IMR-90 (cell line): Measurements from ENCODE around the gene PSMG4. TPM values are rescaled to one million over a fixed set of nuclear protein-coding genes. Genes with fewer than 3 reads are reported as not detected.

Experiments used
- ATAC-seq: fragments of 200-7000 bp; cut with Tn5 transposase; 2 replicates; pipeline ENCODE4 v1.9.1; 2020; ENCODE audit warnings: low read depth, mild to moderate bottlenecking, moderate library complexity
- BruUV-seq: library from RNA; stranded (reverse); fragments of 400-500 nt; replicated peaks from 2 replicates; lab custom pipeline; 2021; lab: Mats Ljungman, UMichigan
- CTCF ChIA-PET: fragments of 300-600 bp; formaldehyde crosslinking; extraction: SDS; loops from one replicate; lab custom pipeline; 2021; ENCODE audit warnings: antibody characterized with exemption; lab: Yijun Ruan, JAX
- POLR2A ChIA-PET: fragments of 300-600 bp; sonication (Branson Sonifier 250); formaldehyde crosslinking; loops from one replicate; lab custom pipeline; 2022; ENCODE audit warnings: antibody characterized with exemption; ENCODE audit not compliant: unreplicated experiment; lab: Charles Lee
- DNase-seq: peaks from one replicate; pipeline ENCODE4 v3.0.0; 2013
- H2AFZ ChIP-seq: replicated peaks from 2 replicates; pipeline ENCODE3; 2013; ENCODE audit warnings: low read length, mild to moderate bottlenecking; ENCODE audit not compliant: poor library complexity
- H2AK5ac ChIP-seq: 2 replicates; pipeline ENCODE4 v1.6.1; 2013; ENCODE audit warnings: low read depth, low read length, inconsistent platforms
- H2AK9ac ChIP-seq: replicated peaks from 2 replicates; pipeline ENCODE3; 2013; ENCODE audit warnings: mild to moderate bottlenecking, low read depth, low read length, moderate library complexity; ENCODE audit not compliant: poor library complexity
- H2BK120ac ChIP-seq: 2 replicates; pipeline ENCODE4 v1.6.1; 2013; ENCODE audit warnings: low read depth, low read length, inconsistent platforms
- H2BK15ac ChIP-seq: 3 replicates; pipeline ENCODE4 v1.6.1; 2013; ENCODE audit warnings: low read depth, low read length, inconsistent platforms
- H2BK20ac ChIP-seq: 2 replicates; pipeline ENCODE4 v1.6.1; 2013; ENCODE audit warnings: low read depth, mild to moderate bottlenecking, inconsistent platforms, low read length, moderate library complexity
- H2BK5ac ChIP-seq: 2 replicates; pipeline ENCODE4 v1.6.1; 2013; ENCODE audit warnings: mild to moderate bottlenecking, low read depth, low read length, inconsistent platforms; ENCODE audit not compliant: poor library complexity, severe bottlenecking
- H3K14ac ChIP-seq: replicated peaks from 2 replicates; pipeline ENCODE4 v1.6.1; 2013; ENCODE audit warnings: low read depth, low read length, inconsistent platforms
- H3K18ac ChIP-seq: 2 replicates; pipeline ENCODE4 v1.6.1; 2013; ENCODE audit warnings: low read depth, low read length, control low read depth
- H3K23ac ChIP-seq: 2 replicates; pipeline ENCODE4 v1.6.1; 2013; ENCODE audit warnings: low read depth, low read length, inconsistent platforms
- H3K27ac ChIP-seq: 2 replicates; pipeline ENCODE4 v1.5.1; 2013; ENCODE audit warnings: mild to moderate bottlenecking, control low read depth, low read length; ENCODE audit not compliant: insufficient read depth
- H3K27me3 ChIP-seq: 2 replicates; pipeline ENCODE4 v1.6.1; 2013; ENCODE audit warnings: low read length; ENCODE audit not compliant: control insufficient read depth, insufficient read depth
- H3K36me3 ChIP-seq: 2 replicates; pipeline ENCODE4 v1.6.1; 2013; ENCODE audit warnings: low read length, mixed read lengths; ENCODE audit not compliant: control insufficient read depth, insufficient read depth
- H3K4ac ChIP-seq: 2 replicates; pipeline ENCODE4 v1.6.1; 2013; ENCODE audit warnings: low read depth, low read length, inconsistent platforms
- H3K4me1 ChIP-seq: 2 replicates; pipeline ENCODE4 v1.6.1; 2013; ENCODE audit warnings: low read length, mixed read lengths; ENCODE audit not compliant: control insufficient read depth, insufficient read depth
- H3K4me2 ChIP-seq: 2 replicates; pipeline ENCODE4 v1.6.1; 2013; ENCODE audit warnings: low read depth, mild to moderate bottlenecking, control low read depth, low read length, moderate library complexity
- H3K4me3 ChIP-seq: 2 replicates; pipeline ENCODE4 v1.5.1; 2013; ENCODE audit warnings: low read depth, mild to moderate bottlenecking, control low read depth, low read length, moderate library complexity; ENCODE audit not compliant: insufficient read depth
- H3K56ac ChIP-seq: 2 replicates; pipeline ENCODE4 v1.6.1; 2013; ENCODE audit warnings: low read length, inconsistent platforms; ENCODE audit not compliant: insufficient read depth; ENCODE audit errors: extremely low read depth
- H3K79me1 ChIP-seq, 2 experiments: 2 replicates each; pipeline ENCODE4 v1.6.1; 2013; ENCODE audit warnings: low read length in 2 of 2, inconsistent platforms in 1 of 2, low read depth in 1 of 2
- H3K9ac ChIP-seq: 2 replicates; pipeline ENCODE4 v1.6.1; 2013; ENCODE audit warnings: low read depth, low read length, control low read depth
- H3K9me1 ChIP-seq: 2 replicates; pipeline ENCODE4 v1.6.1; 2013; ENCODE audit warnings: low read length, inconsistent platforms; ENCODE audit not compliant: insufficient read depth
- H3K9me3 ChIP-seq: 2 replicates; pipeline ENCODE4 v1.6.1; 2013; ENCODE audit warnings: low read length; ENCODE audit not compliant: control insufficient read depth, insufficient read depth
- H4K20me1 ChIP-seq: 2 replicates; pipeline ENCODE4 v1.6.1; 2013; ENCODE audit warnings: low read length, inconsistent platforms; ENCODE audit not compliant: insufficient read depth
- H4K5ac ChIP-seq: 2 replicates; pipeline ENCODE4 v1.6.1; 2013; ENCODE audit warnings: mild to moderate bottlenecking, low read depth, low read length, control low read depth
- H4K8ac ChIP-seq, 2 experiments: 2 replicates each; pipeline ENCODE4 v1.6.1; 2013; ENCODE audit warnings: low read depth in 2 of 2, low read length in 2 of 2, control low read depth in 1 of 2, inconsistent platforms in 1 of 2
- H4K91ac ChIP-seq: 2 replicates; pipeline ENCODE4 v1.6.1; 2013; ENCODE audit warnings: low read depth, low read length, inconsistent platforms; ENCODE audit not compliant: insufficient read depth
- BHLHE40 ChIP-seq: fragments of 150-350 bp; IDR thresholded peaks from 2 replicates; pipeline ENCODE4 v1.6.1; 2016; ENCODE audit warnings: mild to moderate bottlenecking, low read depth, low read length
- CEBPB ChIP-seq: IDR thresholded peaks from 2 replicates; pipeline ENCODE4 v1.6.1; 2012; ENCODE audit warnings: low read depth, low read length, improper control_type of control experiment
- CHD1 ChIP-seq: IDR thresholded peaks from 2 replicates; pipeline ENCODE4 v1.6.1; 2012; ENCODE audit warnings: low read depth, low read length, improper control_type of control experiment
- FOS ChIP-seq: fragments of 150-350 bp; IDR thresholded peaks from 2 replicates; pipeline ENCODE4 v1.6.1; 2016; ENCODE audit warnings: low read depth, low read length
- MAFK ChIP-seq: IDR thresholded peaks from 2 replicates; pipeline ENCODE4 v1.6.1; 2012; ENCODE audit warnings: low read depth, low read length, improper control_type of control experiment
- MAZ ChIP-seq: IDR thresholded peaks from 2 replicates; pipeline ENCODE4 v1.6.1; 2012; ENCODE audit warnings: low read depth, mild to moderate bottlenecking, low read length, improper control_type of control experiment, moderate library complexity, borderline replicate concordance
- MXI1 ChIP-seq: IDR thresholded peaks from 2 replicates; pipeline ENCODE4 v1.6.1; 2012; ENCODE audit warnings: low read depth, mild to moderate bottlenecking, low read length, moderate library complexity, borderline replicate concordance
- NFE2L2 ChIP-seq: fragments of 150-350 bp; IDR thresholded peaks from 2 replicates; pipeline ENCODE4 v1.6.1; 2016; ENCODE audit warnings: low read depth, mild to moderate bottlenecking, low read length
- POLR2A ChIP-seq: IDR thresholded peaks from 2 replicates; pipeline ENCODE4 v1.6.1; 2012; ENCODE audit warnings: mild to moderate bottlenecking, low read depth, low read length
- RAD21 ChIP-seq: IDR thresholded peaks from 2 replicates; pipeline ENCODE4 v1.6.1; 2012; ENCODE audit warnings: low read length, improper control_type of control experiment
- RCOR1 ChIP-seq: IDR thresholded peaks from 2 replicates; pipeline ENCODE4 v1.6.1; 2012; ENCODE audit warnings: mild to moderate bottlenecking, low read length, improper control_type of control experiment; ENCODE audit not compliant: insufficient replicate concordance
- RFX5 ChIP-seq: IDR thresholded peaks from 2 replicates; pipeline ENCODE4 v1.8.0; 2012; ENCODE audit warnings: low read depth, mild to moderate bottlenecking, low read length, moderate library complexity
- SMC3 ChIP-seq: fragments of 150-350 bp; IDR thresholded peaks from 2 replicates; pipeline ENCODE4 v1.6.1; 2016; ENCODE audit warnings: low read depth, mild to moderate bottlenecking, antibody characterized with exemption, low read length, moderate library complexity
- USF2 ChIP-seq: fragments of 150-350 bp; IDR thresholded peaks from 2 replicates; pipeline ENCODE4 v1.6.1; 2017; ENCODE audit warnings: mild to moderate bottlenecking, antibody characterized with exemption, low read length, low read depth
- WGBS, 2 experiments: methylation state at CpG; one replicate each; pipeline versions ENCODE4 v1.1.5 to v1.1.7; 2013; ENCODE audit warnings: missing lambda C conversion rate in 2 of 2; ENCODE audit not compliant: insufficient read length in 1 of 2; ENCODE audit errors: extremely low coverage in 2 of 2; 5-methylcytosine and 5-hydroxymethylcytosine counted together
- dilution Hi-C: fragments of 300-500 bp; cut with HindIII; formaldehyde crosslinking; loops from one replicate; pipeline ENCODE4 v1.14.3; 2018; ENCODE audit warnings: low sequenced_read_pairs; ENCODE audit not compliant: unreplicated experiment
- in situ Hi-C: fragments of 300-500 bp; cut with MboI; formaldehyde crosslinking; loops from 3 replicates; pipeline ENCODE4 v1.14.3; 2019; ENCODE audit warnings: low sequenced_read_pairs, inconsistent platforms, mixed read lengths
- intact Hi-C: fragments of 100-400 bp; cut with micrococcal nuclease; formaldehyde crosslinking; loops from 2 replicates; pipeline ENCODE4 v1.10.0; 2022
- polyA plus RNA-seq, 3 experiments: library from polyadenylated mRNA; depleted of rRNA; stranded (reverse); fragments of >200 nt; gene quantifications; 2 replicates each; pipeline ENCODE4 v1.2.3, GENCODE V29; 2012; ENCODE audit warnings: low replicate concordance in 1 of 3
- total RNA-seq: library from RNA; depleted of rRNA; stranded (reverse); fragments of >200 nt; gene quantifications from 2 replicates; pipeline ENCODE4 v1.2.3, GENCODE V29; 2012
- TF ChIP-seq, protein P1 (sequence below): conservative IDR thresholded peaks from 2 replicates; pipeline ENCODE4 v1.5.1; 2012; ENCODE audit warnings: mild to moderate bottlenecking, low read depth, low read length, improper control_type of control experiment
- TF ChIP-seq, protein P2 (sequence below): fragments of 150-350 bp; IDR thresholded peaks from 2 replicates; pipeline ENCODE4 v1.6.1; 2016; ENCODE audit warnings: low read depth, mild to moderate bottlenecking, low read length, moderate library complexity, borderline replicate concordance

Gene PSMG4
- total and polyA plus RNA-seq, 2 of the 4 experiments (the other 2 are of a cell fraction): 5.6 to 13.4 TPM

DNA sequence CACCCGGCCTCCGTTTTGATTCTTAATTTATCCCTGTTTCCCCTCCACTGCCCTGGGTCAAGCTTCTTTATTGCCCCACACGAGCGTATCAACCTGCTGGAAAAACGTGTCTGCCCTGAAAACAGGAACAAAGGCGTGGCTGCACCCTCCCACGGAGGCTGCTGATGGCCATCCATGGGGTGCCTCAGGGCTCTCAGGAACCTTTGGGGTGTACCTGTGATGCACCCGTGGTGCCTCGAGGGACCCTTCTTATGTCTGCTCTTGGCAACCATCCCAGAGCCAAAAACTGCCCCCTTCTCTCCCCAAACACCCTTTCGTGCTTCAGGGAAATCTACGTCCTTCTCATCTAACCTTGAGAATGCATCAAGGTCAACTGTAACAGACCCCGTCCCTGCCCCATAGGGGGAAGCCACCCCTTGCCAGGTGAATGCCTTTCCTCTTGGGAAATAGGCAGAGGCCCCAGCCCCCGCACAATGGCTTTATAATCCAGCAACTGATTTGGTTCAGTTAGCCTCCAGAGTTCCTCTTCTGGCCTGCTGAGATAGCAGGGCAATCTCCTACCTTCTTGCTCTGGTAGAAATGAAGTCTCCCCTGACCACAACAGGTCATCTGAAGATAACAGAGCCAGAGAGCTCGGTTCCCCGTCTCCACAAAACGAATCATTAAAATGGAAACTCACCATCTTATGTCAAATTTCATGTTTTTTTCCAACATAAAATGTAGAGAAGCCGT, 29.4 kb downstream of the PSMG4 start:
- in situ Hi-C loops (no loop called here), intact Hi-C loops (no loop called here), dilution Hi-C loops (no loop called here)
- no peak for DNase-seq
- Histone ChIP-seq H4K8ac (no peak overlapping the region), H3K27me3 (peaks cover 5% of the 10 kb centered on the region; the same call in 1 of the 2 replicates), H2BK5ac (no peak overlapping the region), H3K36me3 (no peaks in the 10 kb centered on the region), H3K27ac (no peak overlapping the region), H2BK15ac (no peak overlapping the region), H3K9me3 (no peaks in the 10 kb centered on the region), H3K4me3 (no peak overlapping the region), H3K18ac (no peak overlapping the region), H4K5ac (no peak overlapping the region), H2BK120ac (no peak overlapping the region), H2AK5ac (no peak overlapping the region), H4K20me1 (no peaks in the 10 kb centered on the region; the same call in 1 of the 2 replicates), H3K23ac (no peak overlapping the region), H3K4ac (no peak overlapping the region), H4K91ac (no peak overlapping the region), H3K14ac (no peak overlapping the region), H3K4me1 (no peaks in the 10 kb centered on the region), H3K9ac (no peak overlapping the region), H2AFZ (no peak overlapping the region), H3K56ac (no peak overlapping the region), H3K4me2 (no peak overlapping the region), H3K79me1 (no peaks in the 10 kb centered on the region), H2AK9ac (no peak overlapping the region), H3K9me1 (no peaks in the 10 kb centered on the region), H2BK20ac (no peak overlapping the region)
- ATAC-seq: no peak
- TF ChIP-seq RAD21 (no peak), NFE2L2 (no peak), POLR2A (no peak), RFX5 (no peak), USF2 (no peak), RCOR1 (no peak), MXI1 (no peak), MAFK (no peak), SMC3 (no peak), MAZ (no peak), CEBPB (no peak), CHD1 (no peak), FOS (no peak), BHLHE40 (no peak)
- TF ChIP-seq, protein P1, sequence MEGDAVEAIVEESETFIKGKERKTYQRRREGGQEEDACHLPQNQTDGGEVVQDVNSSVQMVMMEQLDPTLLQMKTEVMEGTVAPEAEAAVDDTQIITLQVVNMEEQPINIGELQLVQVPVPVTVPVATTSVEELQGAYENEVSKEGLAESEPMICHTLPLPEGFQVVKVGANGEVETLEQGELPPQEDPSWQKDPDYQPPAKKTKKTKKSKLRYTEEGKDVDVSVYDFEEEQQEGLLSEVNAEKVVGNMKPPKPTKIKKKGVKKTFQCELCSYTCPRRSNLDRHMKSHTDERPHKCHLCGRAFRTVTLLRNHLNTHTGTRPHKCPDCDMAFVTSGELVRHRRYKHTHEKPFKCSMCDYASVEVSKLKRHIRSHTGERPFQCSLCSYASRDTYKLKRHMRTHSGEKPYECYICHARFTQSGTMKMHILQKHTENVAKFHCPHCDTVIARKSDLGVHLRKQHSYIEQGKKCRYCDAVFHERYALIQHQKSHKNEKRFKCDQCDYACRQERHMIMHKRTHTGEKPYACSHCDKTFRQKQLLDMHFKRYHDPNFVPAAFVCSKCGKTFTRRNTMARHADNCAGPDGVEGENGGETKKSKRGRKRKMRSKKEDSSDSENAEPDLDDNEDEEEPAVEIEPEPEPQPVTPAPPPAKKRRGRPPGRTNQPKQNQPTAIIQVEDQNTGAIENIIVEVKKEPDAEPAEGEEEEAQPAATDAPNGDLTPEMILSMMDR: no peak
- TF ChIP-seq, protein P2, sequence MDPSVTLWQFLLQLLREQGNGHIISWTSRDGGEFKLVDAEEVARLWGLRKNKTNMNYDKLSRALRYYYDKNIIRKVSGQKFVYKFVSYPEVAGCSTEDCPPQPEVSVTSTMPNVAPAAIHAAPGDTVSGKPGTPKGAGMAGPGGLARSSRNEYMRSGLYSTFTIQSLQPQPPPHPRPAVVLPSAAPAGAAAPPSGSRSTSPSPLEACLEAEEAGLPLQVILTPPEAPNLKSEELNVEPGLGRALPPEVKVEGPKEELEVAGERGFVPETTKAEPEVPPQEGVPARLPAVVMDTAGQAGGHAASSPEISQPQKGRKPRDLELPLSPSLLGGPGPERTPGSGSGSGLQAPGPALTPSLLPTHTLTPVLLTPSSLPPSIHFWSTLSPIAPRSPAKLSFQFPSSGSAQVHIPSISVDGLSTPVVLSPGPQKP: no peak
- no TSS peak for BruUV-seq
- ChIA-PET POLR2A (no interaction called here), CTCF (no interaction called here)
- 95% methylated on average over 10 of the region's 17 CpGs; no CpG with 5 or more reads in 1 of the 2 experiments for WGBS, 2 experiments
